ENCODE measurements around the gene CRY2.
"Not testable (repeated sequence)": the region's sequence is repeated elsewhere in the genome, so short reads cannot be mapped to it uniquely, and the experiment has no call there.

The CRY2 gene

GRCh38 chr11:45811571-45812290 is 35.5 kb upstream of the CRY2 start:
- no peak for DNase-seq

GRCh38 chr11:45812581-45813548 is 34.4 kb upstream of the CRY2 start:
- DNase-seq, result no peak

GRCh38 chr11:45815747-45816146 is 31.5 kb upstream of the CRY2 start:
- DNase-seq, result no peak

GRCh38 chr11:45816614-45817013 is 30.7 kb upstream of the CRY2 start:
- DNase-seq, result no peak

- no peak for DNase-seq
These were observed 30.1 kb upstream of the CRY2 start for GRCh38 chr11:45817191-45817590.

GRCh38 chr11:45818961-45819605 is 28.2 kb upstream of the CRY2 start:
- no peak for DNase-seq

GRCh38 chr11:45820211-45820857 is 26.9 kb upstream of the CRY2 start:
- DNase-seq, result no peak

GRCh38 chr11:45826492-45826891 is 20.8 kb upstream of the CRY2 start:
- DNase-seq, result not testable (repeated sequence)

- DNase-seq, result no peak
These were observed 20.2 kb upstream of the CRY2 start for GRCh38 chr11:45827123-45827522.

GRCh38 chr11:45828996-45829395 is 18.3 kb upstream of the CRY2 start:
- no peak for DNase-seq

- DNase-seq, result no peak
These were observed 16.7 kb upstream of the CRY2 start for GRCh38 chr11:45830596-45830995.

- no peak for DNase-seq
These were observed 14.3 kb upstream of the CRY2 start for GRCh38 chr11:45832811-45833441.

GRCh38 chr11:45833761-45834160 is 13.5 kb upstream of the CRY2 start:
- DNase-seq, result no peak

GRCh38 chr11:45834298-45834756 is 12.9 kb upstream of the CRY2 start:
- no peak for DNase-seq

GRCh38 chr11:45839204-45839603 is 8.1 kb upstream of the CRY2 start:
- no peak for DNase-seq

GRCh38 chr11:45840251-45840650 is 7.0 kb upstream of the CRY2 start:
- DNase-seq, result not testable (repeated sequence)

- DNase-seq, result peak; percentile 81
These were observed 3.9 kb upstream of the CRY2 start for GRCh38 chr11:45843158-45843924.

- DNase-seq, result no peak
These were observed 2.3 kb upstream of the CRY2 start for GRCh38 chr11:45844822-45845578.

- DNase-seq, result no peak
These were observed 1.1 kb upstream of the CRY2 start for GRCh38 chr11:45846174-45846675.

- peak; percentile 55 for DNase-seq
These were observed 639 bp downstream of the CRY2 start for GRCh38 chr11:45847911-45848316.
